ENCODE data around the gene TTC23. TPM values are rescaled to one million over a fixed set of nuclear protein-coding genes. Genes with fewer than 3 reads are reported as not detected.

Gene TTC23
- total and polyA plus RNA-seq, 7 donors: 5.5 to 33.0 (median 19.9) TPM

DNA sequence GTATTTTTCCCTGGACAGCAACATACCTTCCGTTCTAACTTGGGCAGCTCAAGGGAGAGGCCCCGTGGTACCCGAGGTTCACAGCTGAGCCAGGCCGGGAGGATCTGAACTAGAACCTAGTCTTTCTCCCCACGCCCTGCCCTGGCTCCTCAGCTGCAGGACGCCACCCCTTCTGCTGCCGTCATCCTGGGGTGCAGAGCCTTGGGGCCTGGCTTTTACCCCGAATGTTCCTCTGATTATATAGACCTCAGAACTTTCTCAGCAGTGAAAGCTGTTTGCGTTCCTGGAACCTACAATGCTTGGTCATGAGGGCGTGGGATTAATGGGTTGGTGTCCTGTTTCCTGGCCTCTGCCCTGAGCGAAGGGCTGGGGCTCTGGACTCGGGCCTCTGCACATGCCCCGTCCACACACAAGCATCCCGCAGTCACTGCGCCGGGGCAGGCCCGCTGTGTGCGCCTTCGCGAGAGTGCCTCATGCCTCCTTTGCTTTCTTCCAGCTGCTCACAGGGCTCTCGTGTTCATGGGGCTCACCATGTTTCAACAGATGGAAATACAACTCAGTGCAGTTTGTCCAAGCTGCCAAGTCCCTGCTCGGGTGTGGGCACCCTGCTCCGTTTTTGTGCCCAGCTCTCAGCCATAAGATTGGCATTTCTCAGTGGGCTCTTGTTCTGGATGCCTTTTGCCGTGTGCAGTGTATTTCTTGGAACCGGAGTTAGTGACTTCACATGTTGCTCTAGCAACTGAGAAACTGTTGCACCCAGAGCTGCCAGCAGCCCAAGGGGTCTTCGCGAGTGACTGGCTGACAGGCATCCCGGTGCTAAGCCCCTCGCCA is 124.1 kb downstream of the TTC23 start:
- 86 to 88% methylated on average over 29 of the region's 29 CpGs for WGBS, 2 donors
- Histone ChIP-seq H3K4me1 (peaks cover 0 to 100% (median 99%) of the 10 kb centered on the region in 4 donors), H3K36me3 (peaks cover 16 to 49% (median 32%) of the 10 kb centered on the region in 4 donors), H3K4me3 (peak overlapping the region in 2 of 4 donors; percentile 24 to 27), H3K27ac (peak overlapping the region; percentile 90 to 100 (median 96)), H3K9me3 (no peaks in the 10 kb centered on the region), H3K27me3 (no peaks in the 10 kb centered on the region)
- peak; percentile 81 for DNase-seq
- TF ChIP-seq POLR2AphosphoS5 (IDR thresholded peaks at IDR 0.05) (peak; percentile 47 to 70 (median 60)), EP300 (IDR thresholded peaks at IDR 0.05) (peak; percentile 9 to 76 (median 42)), POLR2A (IDR thresholded peaks at IDR 0.05) (no peak)
- intact Hi-C loops (cut with DNase I): no loop called here

- no peaks in the 10 kb centered on the region for H3K27me3 ChIP-seq
- intact Hi-C loops (cut with DNase I): loop anchor here (5.0 kb wide), 1 partner anchor 88 kb away; no protein-coding TSS in a partner anchor
- H3K4me1 ChIP-seq: peaks cover 0 to 100% (median 99%) of the 10 kb centered on the region in 4 donors
- no peak for TF ChIP-seq POLR2AphosphoS5 (IDR thresholded peaks at IDR 0.05)
- TF ChIP-seq, protein P1, sequence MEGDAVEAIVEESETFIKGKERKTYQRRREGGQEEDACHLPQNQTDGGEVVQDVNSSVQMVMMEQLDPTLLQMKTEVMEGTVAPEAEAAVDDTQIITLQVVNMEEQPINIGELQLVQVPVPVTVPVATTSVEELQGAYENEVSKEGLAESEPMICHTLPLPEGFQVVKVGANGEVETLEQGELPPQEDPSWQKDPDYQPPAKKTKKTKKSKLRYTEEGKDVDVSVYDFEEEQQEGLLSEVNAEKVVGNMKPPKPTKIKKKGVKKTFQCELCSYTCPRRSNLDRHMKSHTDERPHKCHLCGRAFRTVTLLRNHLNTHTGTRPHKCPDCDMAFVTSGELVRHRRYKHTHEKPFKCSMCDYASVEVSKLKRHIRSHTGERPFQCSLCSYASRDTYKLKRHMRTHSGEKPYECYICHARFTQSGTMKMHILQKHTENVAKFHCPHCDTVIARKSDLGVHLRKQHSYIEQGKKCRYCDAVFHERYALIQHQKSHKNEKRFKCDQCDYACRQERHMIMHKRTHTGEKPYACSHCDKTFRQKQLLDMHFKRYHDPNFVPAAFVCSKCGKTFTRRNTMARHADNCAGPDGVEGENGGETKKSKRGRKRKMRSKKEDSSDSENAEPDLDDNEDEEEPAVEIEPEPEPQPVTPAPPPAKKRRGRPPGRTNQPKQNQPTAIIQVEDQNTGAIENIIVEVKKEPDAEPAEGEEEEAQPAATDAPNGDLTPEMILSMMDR (IDR thresholded peaks at IDR 0.05): no peak
- TF ChIP-seq POLR2A (IDR thresholded peaks at IDR 0.05): no peak
- no peak for TF ChIP-seq EP300 (IDR thresholded peaks at IDR 0.05)
- peak; percentile 66 for DNase-seq
- H3K4me3 ChIP-seq: peak overlapping the region in 2 of 4 donors; percentile 24 to 27
- WGBS, 2 donors: 88 to 91% methylated on average over 8 of the region's 8 CpGs
- H3K9me3 ChIP-seq: no peaks in the 10 kb centered on the region
- peaks cover 17 to 48% (median 29%) of the 10 kb centered on the region in 4 donors for H3K36me3 ChIP-seq
- peak overlapping the region; percentile 90 to 100 (median 96) for H3K27ac ChIP-seq
Observed at GRCh38 chr15:99124641-99125040, 124.7 kb downstream of the TTC23 start.

DNA sequence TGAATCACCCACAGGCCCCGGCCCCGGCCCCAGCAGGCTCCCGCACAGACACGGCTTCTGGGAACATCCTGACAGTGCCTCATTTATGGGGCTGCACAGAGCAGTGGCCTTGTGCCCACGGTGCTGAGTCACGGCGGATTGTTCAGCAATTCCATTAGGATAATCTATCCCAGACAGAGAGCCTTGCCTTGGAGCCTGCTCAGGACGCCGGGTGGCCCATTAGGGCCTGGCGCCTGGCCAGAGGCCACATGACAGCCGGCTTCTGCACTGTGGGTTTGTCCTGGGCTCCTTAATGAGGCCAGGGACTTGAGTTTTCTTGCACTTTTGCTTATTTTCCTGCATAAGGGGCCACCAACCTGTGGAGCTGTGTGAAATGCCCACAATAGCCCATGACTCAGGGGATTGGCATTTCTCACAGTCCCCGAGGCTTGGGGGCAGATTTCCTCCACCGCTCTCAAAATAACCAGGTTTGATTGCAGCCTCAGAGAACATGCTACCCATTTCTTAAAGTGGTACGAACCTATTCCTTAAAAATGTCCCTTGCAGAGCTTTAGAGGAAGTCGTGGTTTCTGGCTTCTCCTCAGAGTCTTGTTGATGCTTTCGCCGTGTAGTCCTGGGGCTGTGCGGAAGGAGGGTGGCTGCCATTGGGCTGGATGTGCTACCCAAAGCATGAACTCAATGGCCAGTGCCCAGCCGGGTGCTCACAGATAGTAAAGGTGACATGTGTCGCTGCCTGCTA is 125.5 kb downstream of the TTC23 start:
- Histone ChIP-seq H3K27me3 (no peaks in the 10 kb centered on the region), H3K27ac (peak overlapping the region; percentile 90 to 100 (median 96)), H3K4me1 (peaks cover 0 to 100% (median 99%) of the 10 kb centered on the region in 4 donors), H3K4me3 (peak overlapping the region in 3 of 4 donors; percentile 11 to 27 (median 24)), H3K36me3 (peaks cover 15 to 48% (median 29%) of the 10 kb centered on the region in 4 donors), H3K9me3 (no peaks in the 10 kb centered on the region)
- intact Hi-C loops (cut with DNase I): loop anchor here (5.0 kb wide), 1 partner anchor 88 kb away; no protein-coding TSS in a partner anchor
- whole genome bisulfite sequencing, 2 donors: 19 to 29% methylated on average over 20 of the region's 20 CpGs
- DNase-seq: peak; percentile 97
- TF ChIP-seq, protein P1 (IDR thresholded peaks at IDR 0.05): no peak
- TF ChIP-seq EP300 (IDR thresholded peaks at IDR 0.05): peak in 2 of 4 donors; percentile 42 to 74
- TF ChIP-seq POLR2AphosphoS5 (IDR thresholded peaks at IDR 0.05): peak; percentile 75 to 85 (median 82)
- no peak for TF ChIP-seq POLR2A (IDR thresholded peaks at IDR 0.05)

GRCh38 chr15:99122831-99123712 is 126.3 kb downstream of the TTC23 start:
- peak; percentile 63 for DNase-seq
- 35 to 65% methylated on average over 22 of the region's 22 CpGs for WGBS, 2 donors
- TF ChIP-seq, protein P1 (IDR thresholded peaks at IDR 0.05): no peak
- TF ChIP-seq EP300 (IDR thresholded peaks at IDR 0.05) (no peak), POLR2AphosphoS5 (IDR thresholded peaks at IDR 0.05) (peak in 2 of 4 donors; percentile 2 to 37), POLR2A (IDR thresholded peaks at IDR 0.05) (peak in 1 of 2 donors; percentile 29)
- intact Hi-C loops (cut with DNase I): loop anchor here (5.0 kb wide), 1 partner anchor 89 kb away; no protein-coding TSS in a partner anchor
- H3K4me1 ChIP-seq: peaks cover 0 to 100% (median 99%) of the 10 kb centered on the region in 4 donors
- peak overlapping the region in 3 of 4 donors; percentile 11 to 27 (median 24) for H3K4me3 ChIP-seq
- H3K9me3 ChIP-seq: no peaks in the 10 kb centered on the region
- peaks cover 15 to 48% (median 23%) of the 10 kb centered on the region in 4 donors for H3K36me3 ChIP-seq
- peak overlapping the region; percentile 90 to 100 (median 96) for H3K27ac ChIP-seq
- H3K27me3 ChIP-seq: no peaks in the 10 kb centered on the region
